Stomach (tissue), 9 donors: ENCODE measurements around the gene DLG5. TPM values are rescaled to one million over a fixed set of nuclear protein-coding genes. Genes with fewer than 3 reads are reported as not detected.

Experiments
- DNase-seq, 2 donors: peaks; one replicate each; pipeline versions ENCODE4 v3.0.0 to v3.0.0-alpha.2; 2013 to 2019
- H3K27ac ChIP-seq, 5 donors: fragments of 200-600 bp in 4 of 5; sonication (generic) in 4 of 5; one replicate each; pipeline ENCODE4 v1.5.1; 2013 to 2019; ENCODE audit warnings: mild to moderate bottlenecking in 1 of 5, moderate library complexity in 1 of 5
- H3K27me3 ChIP-seq, 3 donors: fragments of 200-600 bp; sonication (generic); one replicate each; pipeline ENCODE4 v1.5.1; 2017 to 2019; ENCODE audit warnings: mixed run types in 1 of 3
- H3K36me3 ChIP-seq, 4 donors: fragments of 200-600 bp; sonication (generic); 1 replicate in 3 of 4; 2 replicates in 1 of 4; pipeline ENCODE4 v1.5.1; 2016 to 2019
- H3K4me1 ChIP-seq, 4 donors: fragments of 200-600 bp; sonication (generic); one replicate each; pipeline ENCODE4 v1.5.1; 2016 to 2019
- H3K4me3 ChIP-seq, 4 donors: fragments of 200-600 bp; sonication (generic) in 3 of 4; one replicate each; pipeline ENCODE4 v1.5.1; 2016 to 2019; ENCODE audit warnings: mild to moderate bottlenecking in 1 of 4
- H3K9me3 ChIP-seq, 4 donors: fragments of 200-600 bp; sonication (generic); one replicate each; pipeline ENCODE4 v1.5.1; 2016 to 2019
- EP300 ChIP-seq: sonication (generic); formaldehyde crosslinking; IDR thresholded peaks from one replicate; pipeline ENCODE4 v1.6.1; 2017; ENCODE audit warnings: antibody characterized with exemption
- POLR2A ChIP-seq, 4 donors: fragments of 450-650 bp; IDR thresholded peaks; one replicate each; pipeline ENCODE4 v1.6.1; 2016; ENCODE audit warnings: antibody characterized with exemption in 4 of 4, control low read depth in 2 of 4, mild to moderate bottlenecking in 1 of 4, moderate library complexity in 1 of 4
- POLR2AphosphoS5 ChIP-seq, 3 donors: sonication (generic); formaldehyde crosslinking; IDR thresholded peaks; one replicate each; pipeline ENCODE4 v1.6.1; 2016; ENCODE audit warnings: antibody characterized with exemption in 3 of 3
- WGBS, 5 donors: extraction: QIAGEN DNeasy Blood & Tissue Kit in 3 of 5; methylation state at CpG; one replicate each; pipeline versions ENCODE4 v1.1.5 to v1.1.7; 2013 to 2018; 5-methylcytosine and 5-hydroxymethylcytosine counted together
- intact Hi-C: fragments of 100-400 bp; cut with DNase I; formaldehyde crosslinking; loops from one replicate; pipeline ENCODE4 v1.15.1; 2023; ENCODE audit warnings: low total_unique reads
- polyA plus RNA-seq, 3 donors: library from polyadenylated mRNA; stranded (reverse); fragments of 200-250 nt; gene quantifications; one replicate each; pipeline ENCODE4 v1.2.3, GENCODE V29; 2013
- total RNA-seq, 5 donors: library from RNA; depleted of rRNA; stranded (reverse); fragments of >200 nt; gene quantifications; one replicate each; pipeline versions ENCODE4 v1.1.0 to v1.2.3, GENCODE V29; 2014 to 2016
- TF ChIP-seq, protein P1 (sequence below), 7 experiments: fragments of 450-650 bp in 4 of 7; fragments of 200-600 bp in 3 of 7; sonication (generic) in 3 of 7; IDR thresholded peaks; one replicate each; pipeline ENCODE4 v1.5.1; 2016 to 2019; ENCODE audit warnings: antibody characterized with exemption in 7 of 7, control low read depth in 2 of 7, mild to moderate bottlenecking in 1 of 7
- donor health status: healthy with polysubstance abuse.
- donor health status: Bipolar disorder and iron deficiency.
- donor health status: healthy.

The DLG5 gene
- total and polyA plus RNA-seq, 8 donors = 9.2 to 134 (median 32.7) TPM

DNA sequence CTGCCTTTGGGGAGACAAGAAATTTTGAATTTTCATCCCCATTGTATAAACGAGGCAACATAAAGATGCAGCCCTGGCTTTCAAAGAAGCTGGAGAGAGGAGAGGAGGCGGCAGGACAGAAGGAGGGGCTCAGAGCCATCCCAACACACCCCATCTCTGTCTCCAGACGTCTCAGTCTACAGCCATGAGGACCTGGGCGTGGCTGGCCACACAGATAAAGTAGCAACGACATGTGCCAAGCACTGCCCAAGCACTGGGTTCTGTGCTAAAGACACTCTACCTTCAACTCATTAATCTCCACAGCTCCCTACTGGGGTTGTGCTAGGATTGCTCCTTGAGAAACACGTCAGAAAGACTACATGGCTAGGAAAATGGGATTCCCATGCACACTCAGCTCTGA, 65.2 kb downstream of the DLG5 start:
- TF ChIP-seq POLR2A (IDR thresholded peaks at IDR 0.05) (no peak), POLR2AphosphoS5 (IDR thresholded peaks at IDR 0.05) (no peak), EP300 (no peak)
- TF ChIP-seq, protein P1, sequence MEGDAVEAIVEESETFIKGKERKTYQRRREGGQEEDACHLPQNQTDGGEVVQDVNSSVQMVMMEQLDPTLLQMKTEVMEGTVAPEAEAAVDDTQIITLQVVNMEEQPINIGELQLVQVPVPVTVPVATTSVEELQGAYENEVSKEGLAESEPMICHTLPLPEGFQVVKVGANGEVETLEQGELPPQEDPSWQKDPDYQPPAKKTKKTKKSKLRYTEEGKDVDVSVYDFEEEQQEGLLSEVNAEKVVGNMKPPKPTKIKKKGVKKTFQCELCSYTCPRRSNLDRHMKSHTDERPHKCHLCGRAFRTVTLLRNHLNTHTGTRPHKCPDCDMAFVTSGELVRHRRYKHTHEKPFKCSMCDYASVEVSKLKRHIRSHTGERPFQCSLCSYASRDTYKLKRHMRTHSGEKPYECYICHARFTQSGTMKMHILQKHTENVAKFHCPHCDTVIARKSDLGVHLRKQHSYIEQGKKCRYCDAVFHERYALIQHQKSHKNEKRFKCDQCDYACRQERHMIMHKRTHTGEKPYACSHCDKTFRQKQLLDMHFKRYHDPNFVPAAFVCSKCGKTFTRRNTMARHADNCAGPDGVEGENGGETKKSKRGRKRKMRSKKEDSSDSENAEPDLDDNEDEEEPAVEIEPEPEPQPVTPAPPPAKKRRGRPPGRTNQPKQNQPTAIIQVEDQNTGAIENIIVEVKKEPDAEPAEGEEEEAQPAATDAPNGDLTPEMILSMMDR (IDR thresholded peaks at IDR 0.05) = no peak
- no peak overlapping the region for H3K27ac ChIP-seq
- intact Hi-C loops = no loop called here
- no peak for DNase-seq
- H3K4me1 ChIP-seq = peaks cover 0 to 35% (median 30%) of the 10 kb centered on the region in 4 donors
- H3K36me3 ChIP-seq = peaks cover 5 to 18% (median 11%) of the 10 kb centered on the region in 4 donors
- H3K9me3 ChIP-seq = no peaks in the 10 kb centered on the region
- no peak overlapping the region for H3K4me3 ChIP-seq
- WGBS, 5 donors = 63 to 76% (median 70%) methylated on average over 6 of the region's 6 CpGs
- no peaks in the 10 kb centered on the region for H3K27me3 ChIP-seq

DNA sequence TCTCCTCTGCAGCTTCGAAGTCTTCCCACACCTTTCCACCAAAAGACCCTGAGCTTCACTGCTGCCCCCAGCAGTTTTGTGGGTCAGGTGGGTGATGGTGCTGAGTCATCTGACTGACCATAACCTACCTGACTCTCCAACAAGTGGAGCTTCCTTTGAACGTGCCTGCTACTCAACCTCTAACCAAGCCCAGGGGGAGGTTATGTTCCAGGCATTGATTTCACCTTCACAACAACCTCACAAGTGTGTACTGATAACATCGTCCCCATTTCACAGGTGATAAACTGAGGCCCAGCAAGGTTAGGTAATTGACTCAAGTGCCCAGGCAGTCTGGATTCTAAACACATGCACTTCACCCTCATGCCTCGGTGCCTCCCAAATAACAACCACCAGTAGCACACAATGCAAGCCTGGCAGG, 66.7 kb downstream of the DLG5 start:
- no peak for DNase-seq
- H3K27ac ChIP-seq = no peak overlapping the region
- H3K27me3 ChIP-seq = no peaks in the 10 kb centered on the region
- intact Hi-C loops = no loop called here
- peaks cover 0 to 26% (median 21%) of the 10 kb centered on the region in 4 donors for H3K36me3 ChIP-seq
- H3K4me3 ChIP-seq = no peak overlapping the region
- no peaks in the 10 kb centered on the region for H3K9me3 ChIP-seq
- no peak for TF ChIP-seq POLR2AphosphoS5 (IDR thresholded peaks at IDR 0.05)
- TF ChIP-seq, protein P1 (IDR thresholded peaks at IDR 0.05) = no peak
- TF ChIP-seq POLR2A (IDR thresholded peaks at IDR 0.05) = no peak
- no peak for TF ChIP-seq EP300
- H3K4me1 ChIP-seq = peaks cover 0 to 23% (median 16%) of the 10 kb centered on the region in 4 donors
- 80 to 86% (median 84%) methylated on average over 4 of the region's 4 CpGs for WGBS, 5 donors

DNA sequence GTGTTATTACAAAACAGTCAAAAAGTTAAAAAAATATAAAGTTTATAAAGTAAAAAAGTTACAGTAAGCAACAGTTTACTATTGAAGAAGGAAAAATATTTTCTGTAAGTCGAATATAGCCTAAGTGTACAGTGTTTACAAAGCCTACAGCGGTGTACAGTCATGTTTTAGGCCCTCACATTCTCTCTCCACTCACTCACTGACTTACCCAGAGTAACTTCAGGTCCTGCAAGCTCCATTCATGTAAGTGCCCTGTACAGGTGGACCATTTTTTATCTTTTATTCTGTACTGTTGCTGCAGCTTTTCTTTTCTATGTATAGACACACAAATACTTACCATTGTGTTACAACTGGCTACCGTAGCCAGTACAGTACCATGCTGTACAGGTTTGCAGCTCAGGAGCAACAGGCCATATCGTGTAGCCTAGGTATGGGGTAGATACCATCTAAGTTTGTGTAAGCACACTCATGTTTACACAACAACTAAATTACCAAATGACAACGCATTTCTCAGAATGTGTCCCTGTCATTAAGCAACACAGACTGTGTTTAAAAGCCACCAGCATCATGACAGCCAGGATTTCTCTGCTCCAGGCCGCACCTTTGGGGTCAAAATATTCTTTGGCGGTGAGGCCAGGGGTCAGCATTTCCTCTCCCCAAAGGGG, 67.2 kb downstream of the DLG5 start:
- Histone ChIP-seq H3K27me3 (no peaks in the 10 kb centered on the region), H3K4me1 (peaks cover 0 to 19% (median 14%) of the 10 kb centered on the region in 4 donors), H3K36me3 (peaks cover under 1 to 31% (median 26%) of the 10 kb centered on the region in 4 donors), H3K4me3 (no peak overlapping the region), H3K27ac (no peak overlapping the region), H3K9me3 (no peaks in the 10 kb centered on the region)
- intact Hi-C loops = no loop called here
- no peak for DNase-seq
- WGBS, 5 donors = 81 to 86% (median 84%) methylated on average over 7 of the region's 7 CpGs
- TF ChIP-seq EP300 (no peak), POLR2A (IDR thresholded peaks at IDR 0.05) (no peak), POLR2AphosphoS5 (IDR thresholded peaks at IDR 0.05) (no peak)
- TF ChIP-seq, protein P1 (IDR thresholded peaks at IDR 0.05) = no peak

GRCh38 chr10:77857272-77857671, 69.3 kb downstream of the DLG5 start:
- H3K4me1 ChIP-seq = peaks cover 0 to 7% (median 7%) of the 10 kb centered on the region in 4 donors
- DNase-seq = peak; percentile 37 to 43
- no peak for TF ChIP-seq EP300
- TF ChIP-seq, protein P1 (IDR thresholded peaks at IDR 0.05) = no peak
- TF ChIP-seq POLR2AphosphoS5 (IDR thresholded peaks at IDR 0.05) = no peak
- no peak for TF ChIP-seq POLR2A (IDR thresholded peaks at IDR 0.05)
- no peaks in the 10 kb centered on the region for H3K9me3 ChIP-seq
- H3K27ac ChIP-seq = no peak overlapping the region
- WGBS, 5 donors = 49 to 83% (median 52%) methylated on average over 1 to 11 of the region's 11 CpGs
- H3K4me3 ChIP-seq = no peak overlapping the region
- intact Hi-C loops = no loop called here
- no peaks in the 10 kb centered on the region for H3K27me3 ChIP-seq
- H3K36me3 ChIP-seq = peaks cover 15 to 51% (median 46%) of the 10 kb centered on the region in 4 donors
